GM23248 (cell line): ENCODE data around the gene KLC1.

Experiments
- EZH2 ChIP-seq: fragments of 200-600 bp; sonication (generic); IDR thresholded peaks from 2 replicates; pipeline ENCODE4 v1.6.1; 2018; ENCODE audit warnings: antibody characterized with exemption, mild to moderate bottlenecking; ENCODE audit not compliant: insufficient read depth, poor library complexity, severe bottlenecking
- EZH2phosphoT487 ChIP-seq: fragments of 200-600 bp; sonication (generic); IDR thresholded peaks from 2 replicates; pipeline ENCODE4 v1.6.1; 2018; ENCODE audit warnings: antibody characterized with exemption, moderate library complexity, mild to moderate bottlenecking, low read depth; ENCODE audit not compliant: insufficient read depth

- TF ChIP-seq EZH2 = no peak
- no peak for TF ChIP-seq EZH2phosphoT487
Observed at GRCh38 chr14:103695296-103696069, 66.5 kb downstream of the KLC1 start.
